ENCODE data around the gene COLEC12. TPM values are rescaled to one million over a fixed set of nuclear protein-coding genes. Genes with fewer than 3 reads are reported as not detected.

The COLEC12 gene
- total and polyA plus RNA-seq, 7 experiments from 2014 or later = 0.12 to 0.35 (median 0.19) TPM; not detected in 4

- POLR2A ChIA-PET = no interaction called here
- peaks cover 0 to 17% (median 5%) of the 10 kb centered on the region in 11 donors for H3K9me3 Mint-ChIP-seq
- intact Hi-C loops (cut with micrococcal nuclease) = no loop called here
- DNase-seq (no peak), ATAC-seq (no peak)
- H3K27me3 ChIP-seq (ENCODE audit: control insufficient read depth in 2 of 2, insufficient read depth in 2 of 2, low read length in 2 of 2) = no peaks in the 10 kb centered on the region
- no peak overlapping the region for H3K27ac ChIP-seq (ENCODE audit: low read depth, low read length)
- H3K27me3 Mint-ChIP-seq = peaks cover 0 to 33% (median 5%) of the 10 kb centered on the region in 5 donors
- H3K36me3 Mint-ChIP-seq = no peaks in the 10 kb centered on the region
- no peak overlapping the region for H3K27ac Mint-ChIP-seq
- no peaks in the 10 kb centered on the region for H3K9me3 ChIP-seq (ENCODE audit: control insufficient read depth in 2 of 3, low read length in 3 of 3)
- CTCF ChIA-PET = no interaction called here
- no peaks in the 10 kb centered on the region for H3K4me1 Mint-ChIP-seq
- no peak overlapping the region for H3K4me3 ChIP-seq (ENCODE audit: low read length)
- H3K36me3 ChIP-seq (ENCODE audit: control insufficient read depth in 2 of 3, insufficient read depth in 3 of 3, low read length in 3 of 3) = no peaks in the 10 kb centered on the region
- no peak overlapping the region for H3K4me3 Mint-ChIP-seq
- H3K4me1 ChIP-seq (ENCODE audit: control insufficient read depth in 2 of 2, insufficient read depth in 2 of 2, low read length in 2 of 2) = no peaks in the 10 kb centered on the region
These were observed 100.8 kb downstream of the COLEC12 start for GRCh38 chr18:399631-400135.

GRCh38 chr18:398935-399630 is 101.4 kb downstream of the COLEC12 start:
- no peak overlapping the region for H3K27ac Mint-ChIP-seq
- H3K36me3 Mint-ChIP-seq = no peaks in the 10 kb centered on the region
- H3K4me3 Mint-ChIP-seq = no peak overlapping the region
- H3K4me3 ChIP-seq (ENCODE audit: low read length) = no peak overlapping the region
- intact Hi-C loops (cut with micrococcal nuclease) = no loop called here
- no peaks in the 10 kb centered on the region for H3K36me3 ChIP-seq (ENCODE audit: control insufficient read depth in 2 of 3, insufficient read depth in 3 of 3, low read length in 3 of 3)
- POLR2A ChIA-PET = no interaction called here
- ATAC-seq = no peak
- H3K27me3 ChIP-seq (ENCODE audit: control insufficient read depth in 2 of 2, insufficient read depth in 2 of 2, low read length in 2 of 2) = no peaks in the 10 kb centered on the region
- no peaks in the 10 kb centered on the region for H3K4me1 ChIP-seq (ENCODE audit: control insufficient read depth in 2 of 2, insufficient read depth in 2 of 2, low read length in 2 of 2)
- CTCF ChIA-PET = no interaction called here
- no peaks in the 10 kb centered on the region for H3K9me3 ChIP-seq (ENCODE audit: control insufficient read depth in 2 of 3, low read length in 3 of 3)
- no peak overlapping the region for H3K27ac ChIP-seq (ENCODE audit: low read depth, low read length)
- H3K4me1 Mint-ChIP-seq = no peaks in the 10 kb centered on the region
- peaks cover 0 to 12% (median 2%) of the 10 kb centered on the region in 11 donors for H3K9me3 Mint-ChIP-seq
- peaks cover 0 to 33% (median 5%) of the 10 kb centered on the region in 5 donors for H3K27me3 Mint-ChIP-seq
- DNase-seq = no peak

- POLR2A ChIA-PET = no interaction called here
- intact Hi-C loops (cut with micrococcal nuclease) = no loop called here
These were observed 103.9 kb downstream of the COLEC12 start for GRCh38 chr18:396556-396955.

GRCh38 chr18:396251-396555 is 104.3 kb downstream of the COLEC12 start:
- Histone ChIP-seq H3K9me3 (ENCODE audit: control insufficient read depth in 2 of 3, low read length in 3 of 3) (no peaks in the 10 kb centered on the region), H3K36me3 (ENCODE audit: control insufficient read depth in 2 of 3, insufficient read depth in 3 of 3, low read length in 3 of 3) (no peaks in the 10 kb centered on the region), H3K27me3 (ENCODE audit: control insufficient read depth in 2 of 2, insufficient read depth in 2 of 2, low read length in 2 of 2) (no peaks in the 10 kb centered on the region), H3K27ac (ENCODE audit: low read depth, low read length) (no peak overlapping the region), H3K4me3 (ENCODE audit: low read length) (no peak overlapping the region), H3K4me1 (ENCODE audit: control insufficient read depth in 2 of 2, insufficient read depth in 2 of 2, low read length in 2 of 2) (no peaks in the 10 kb centered on the region)
- no peak overlapping the region for H3K4me3 Mint-ChIP-seq
- H3K27me3 Mint-ChIP-seq = peaks cover 5 to 26% (median 7%) of the 10 kb centered on the region in 5 donors
- no peak for ATAC-seq
- no peak for DNase-seq
- intact Hi-C loops (cut with micrococcal nuclease) = no loop called here
- no peaks in the 10 kb centered on the region for H3K9me3 Mint-ChIP-seq
- H3K36me3 Mint-ChIP-seq = no peaks in the 10 kb centered on the region
- POLR2A ChIA-PET = interaction anchor here (0.7 kb wide), 1 partner anchor 125 kb away, joined by 3 read pairs; no protein-coding TSS in a partner anchor
- H3K4me1 Mint-ChIP-seq = no peaks in the 10 kb centered on the region
- CTCF ChIA-PET = no interaction called here
- H3K27ac Mint-ChIP-seq = no peak overlapping the region

More at GRCh38 chr18:396556-396955, 103.9 kb downstream of the COLEC12 start:
- Histone ChIP-seq H3K9me3 (ENCODE audit: control insufficient read depth in 2 of 3, low read length in 3 of 3) (no peaks in the 10 kb centered on the region), H3K36me3 (ENCODE audit: control insufficient read depth in 2 of 3, insufficient read depth in 3 of 3, low read length in 3 of 3) (no peaks in the 10 kb centered on the region), H3K27me3 (ENCODE audit: control insufficient read depth in 2 of 2, insufficient read depth in 2 of 2, low read length in 2 of 2) (no peaks in the 10 kb centered on the region), H3K4me1 (ENCODE audit: control insufficient read depth in 2 of 2, insufficient read depth in 2 of 2, low read length in 2 of 2) (no peaks in the 10 kb centered on the region), H3K4me3 (ENCODE audit: low read length) (no peak overlapping the region), H3K27ac (ENCODE audit: low read depth, low read length) (no peak overlapping the region)
- Mint-ChIP-seq H3K4me1 (no peaks in the 10 kb centered on the region), H3K27me3 (peaks cover 5 to 27% (median 5%) of the 10 kb centered on the region in 5 donors), H3K4me3 (no peak overlapping the region), H3K27ac (no peak overlapping the region), H3K36me3 (no peaks in the 10 kb centered on the region), H3K9me3 (no peaks in the 10 kb centered on the region)
- CTCF ChIA-PET = no interaction called here
- DNase-seq (no peak), ATAC-seq (no peak)

GRCh38 chr18:395456-396250 is 104.8 kb downstream of the COLEC12 start:
- H3K4me1 ChIP-seq (ENCODE audit: control insufficient read depth in 2 of 2, insufficient read depth in 2 of 2, low read length in 2 of 2) = no peaks in the 10 kb centered on the region
- Mint-ChIP-seq H3K9me3 (no peaks in the 10 kb centered on the region), H3K36me3 (no peaks in the 10 kb centered on the region), H3K27me3 (peaks cover 5 to 26% (median 5%) of the 10 kb centered on the region in 5 donors), H3K4me1 (no peaks in the 10 kb centered on the region), H3K4me3 (no peak overlapping the region), H3K27ac (peak overlapping the region in 1 of 9 donors; percentile 18)
- ChIA-PET CTCF (no interaction called here), POLR2A (interaction anchor here (0.7 kb wide), 1 partner anchor 124 kb away, joined by 3 read pairs; no protein-coding TSS in a partner anchor)
- no peaks in the 10 kb centered on the region for H3K27me3 ChIP-seq (ENCODE audit: control insufficient read depth in 2 of 2, insufficient read depth in 2 of 2, low read length in 2 of 2)
- ATAC-seq (no peak), DNase-seq (no peak)
- no peaks in the 10 kb centered on the region for H3K36me3 ChIP-seq (ENCODE audit: control insufficient read depth in 2 of 3, insufficient read depth in 3 of 3, low read length in 3 of 3)
- no peak overlapping the region for H3K4me3 ChIP-seq (ENCODE audit: low read length)
- no peaks in the 10 kb centered on the region for H3K9me3 ChIP-seq (ENCODE audit: control insufficient read depth in 2 of 3, low read length in 3 of 3)
- no peak overlapping the region for H3K27ac ChIP-seq (ENCODE audit: low read depth, low read length)
- intact Hi-C loops (cut with micrococcal nuclease) = no loop called here

- ATAC-seq (no peak), DNase-seq (no peak)
- H3K4me3 Mint-ChIP-seq = no peak overlapping the region
- Histone ChIP-seq H3K4me1 (ENCODE audit: control insufficient read depth in 2 of 2, insufficient read depth in 2 of 2, low read length in 2 of 2) (no peaks in the 10 kb centered on the region), H3K4me3 (ENCODE audit: low read length) (no peak overlapping the region), H3K27me3 (ENCODE audit: control insufficient read depth in 2 of 2, insufficient read depth in 2 of 2, low read length in 2 of 2) (no peaks in the 10 kb centered on the region), H3K36me3 (ENCODE audit: control insufficient read depth in 2 of 3, insufficient read depth in 3 of 3, low read length in 3 of 3) (no peaks in the 10 kb centered on the region), H3K27ac (ENCODE audit: low read depth, low read length) (no peak overlapping the region), H3K9me3 (ENCODE audit: control insufficient read depth in 2 of 3, low read length in 3 of 3) (no peaks in the 10 kb centered on the region)
- intact Hi-C loops (cut with micrococcal nuclease) = no loop called here
- no peaks in the 10 kb centered on the region for H3K9me3 Mint-ChIP-seq
- ChIA-PET POLR2A (no interaction called here), CTCF (no interaction called here)
- H3K36me3 Mint-ChIP-seq = no peaks in the 10 kb centered on the region
- H3K4me1 Mint-ChIP-seq = no peaks in the 10 kb centered on the region
- no peak overlapping the region for H3K27ac Mint-ChIP-seq
- peaks cover 4 to 26% (median 5%) of the 10 kb centered on the region in 5 donors for H3K27me3 Mint-ChIP-seq
These were observed 105.5 kb downstream of the COLEC12 start for GRCh38 chr18:394987-395362.

All from naive thymus-derived CD4-positive, alpha-beta T cell (primary cell).